Measurements from ENCODE around the gene OR2L3. TPM values are rescaled to one million over a fixed set of nuclear protein-coding genes. Genes with fewer than 3 reads are reported as not detected.

The OR2L3 gene, protein sequence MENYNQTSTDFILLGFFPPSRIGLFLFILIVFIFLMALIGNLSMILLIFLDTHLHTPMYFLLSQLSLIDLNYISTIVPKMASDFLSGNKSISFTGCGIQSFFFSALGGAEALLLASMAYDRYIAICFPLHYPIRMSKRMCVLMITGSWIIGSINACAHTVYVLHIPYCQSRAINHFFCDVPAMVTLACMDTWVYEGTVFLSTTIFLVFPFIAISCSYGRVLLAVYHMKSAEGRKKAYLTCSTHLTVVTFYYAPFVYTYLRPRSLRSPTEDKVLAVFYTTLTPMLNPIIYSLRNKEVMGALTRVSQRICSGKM
- total RNA-seq: not detected

GRCh38 chr1:248046536-248046935 is at the start of gene OR2L3:
Gene OR2L3 (plus strand): TSS chr1:248046836. CDS start chr1:248060682, 13,846 bp downstream.
- TF ChIP-seq CTCF (IDR thresholded peaks at IDR 0.05) (no peak), POLR2A (IDR thresholded peaks at IDR 0.05) (no peak)
- DNase-seq (no peak), ATAC-seq (no peak)
- 54 to 60% methylated on average over 2 of the region's 2 CpGs for WGBS, 2 donors
- no peak within 1 kb of the TSS for H3K27ac ChIP-seq
- H3K4me1 ChIP-seq: no peaks in the 10 kb centered on the region
- no peaks in the 10 kb centered on the region for H3K27me3 ChIP-seq
- no peak within 1 kb of the TSS for H3K4me3 ChIP-seq
- intact Hi-C loops (cut with DNase I): no loop called here
- no peaks in the 10 kb centered on the region for H3K9me3 ChIP-seq
- no peaks in the 10 kb centered on the region for H3K36me3 ChIP-seq (replicated peaks in 1 of 2; ENCODE audit: insufficient read depth in 1 of 2, low read depth in 2 of 2)

DNA sequence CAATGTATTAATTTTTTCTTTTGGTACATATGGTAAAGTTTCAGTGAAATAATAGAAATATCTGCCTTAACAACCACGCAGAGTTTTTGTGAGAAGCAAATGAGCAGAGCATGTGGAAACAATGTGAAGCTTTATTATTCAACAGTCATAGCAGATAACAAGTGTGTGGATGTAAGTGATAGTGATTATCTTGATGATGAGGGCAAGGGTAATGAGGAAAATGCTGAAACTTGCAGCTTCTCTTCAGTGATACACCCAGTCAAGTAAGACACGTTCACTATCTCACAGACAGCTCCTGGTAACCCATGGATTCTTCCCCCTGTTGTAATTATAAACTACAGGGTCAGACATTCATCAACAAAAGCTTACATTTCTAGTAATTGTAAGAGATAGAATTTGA is 47.8 kb upstream of the OR2L3 start:
- intact Hi-C loops (cut with DNase I): no loop called here
- H3K9me3 ChIP-seq: no peaks in the 10 kb centered on the region
- ATAC-seq (no peak), DNase-seq (no peak)
- 34 to 35% methylated on average over 2 of the region's 2 CpGs for WGBS, 2 donors
- H3K27ac ChIP-seq: no peak overlapping the region
- no peaks in the 10 kb centered on the region for H3K4me1 ChIP-seq
- H3K27me3 ChIP-seq: no peaks in the 10 kb centered on the region
- no peaks in the 10 kb centered on the region for H3K36me3 ChIP-seq (replicated peaks in 1 of 2; ENCODE audit: insufficient read depth in 1 of 2, low read depth in 2 of 2)
- H3K4me3 ChIP-seq: no peak overlapping the region
- no peak for TF ChIP-seq POLR2A (IDR thresholded peaks at IDR 0.05)
- no peak for TF ChIP-seq CTCF (IDR thresholded peaks at IDR 0.05)

GRCh38 chr1:248000169-248000568 is 46.5 kb upstream of the OR2L3 start:
- no peaks in the 10 kb centered on the region for H3K4me1 ChIP-seq
- H3K9me3 ChIP-seq: no peaks in the 10 kb centered on the region
- no peak overlapping the region for H3K4me3 ChIP-seq
- TF ChIP-seq POLR2A (IDR thresholded peaks at IDR 0.05) (no peak), CTCF (IDR thresholded peaks at IDR 0.05) (no peak)
- intact Hi-C loops (cut with DNase I): no loop called here
- H3K36me3 ChIP-seq (replicated peaks in 1 of 2; ENCODE audit: insufficient read depth in 1 of 2, low read depth in 2 of 2): no peaks in the 10 kb centered on the region
- no peak overlapping the region for H3K27ac ChIP-seq
- no peaks in the 10 kb centered on the region for H3K27me3 ChIP-seq
- ATAC-seq (no peak), DNase-seq (no peak)
- WGBS, 2 donors: 57 to 71% methylated on average over 1 of the region's 1 CpG

- no peak overlapping the region for H3K27ac ChIP-seq
- no peak for TF ChIP-seq CTCF (IDR thresholded peaks at IDR 0.05)
- no peak for TF ChIP-seq POLR2A (IDR thresholded peaks at IDR 0.05)
- H3K9me3 ChIP-seq: peaks cover 0 to 8% (median 0%) of the 10 kb centered on the region in 3 donors
- DNase-seq (no peak), ATAC-seq (no peak)
- intact Hi-C loops (cut with DNase I): no loop called here
- H3K4me3 ChIP-seq: no peak overlapping the region
- no peaks in the 10 kb centered on the region for H3K27me3 ChIP-seq
- H3K4me1 ChIP-seq: no peaks in the 10 kb centered on the region
- WGBS, 2 donors: 28 to 36% methylated on average over 1 of the region's 1 CpG
- no peaks in the 10 kb centered on the region for H3K36me3 ChIP-seq (replicated peaks in 1 of 2; ENCODE audit: insufficient read depth in 1 of 2, low read depth in 2 of 2)
Observed at GRCh38 chr1:248007778-248008177, 38.9 kb upstream of the OR2L3 start.

GRCh38 chr1:248009681-248010080 is 37.0 kb upstream of the OR2L3 start:
- no peak for DNase-seq
- 71 to 75% methylated on average over 3 of the region's 3 CpGs for WGBS, 2 donors

More at GRCh38 chr1:248009681-248010080, 37.0 kb upstream of the OR2L3 start:
- H3K36me3 ChIP-seq (replicated peaks in 1 of 2; ENCODE audit: insufficient read depth in 1 of 2, low read depth in 2 of 2): no peaks in the 10 kb centered on the region
- H3K9me3 ChIP-seq: peaks cover 0 to 8% (median 0%) of the 10 kb centered on the region in 3 donors
- intact Hi-C loops (cut with DNase I): no loop called here
- TF ChIP-seq POLR2A (IDR thresholded peaks at IDR 0.05) (no peak), CTCF (IDR thresholded peaks at IDR 0.05) (no peak)
- no peak overlapping the region for H3K27ac ChIP-seq
- ATAC-seq: no peak
- no peak overlapping the region for H3K4me3 ChIP-seq
- H3K4me1 ChIP-seq: no peaks in the 10 kb centered on the region
- no peaks in the 10 kb centered on the region for H3K27me3 ChIP-seq
